ENCODE measurements around the gene DEK.
A peak's percentile ranks its signal among the peaks of the same experiment; 100 is the strongest.

DEK gene

GRCh38 chr6:18269717-18270116 is 5.4 kb upstream of the DEK start:
- no peak for TF ChIP-seq MYC (IDR thresholded peaks at IDR 0.05; ENCODE audit: low read depth, low read length)
- DNase-seq (ENCODE audit: low read depth) = no peak

GRCh38 chr6:18269253-18269652 is 4.9 kb upstream of the DEK start:
- TF ChIP-seq MAX (IDR thresholded peaks at IDR 0.05; ENCODE audit: low read depth, low read length) = 0 out of 2 replicates have a peak, but pooled peaks have one; percentile 22
- no peak for TF ChIP-seq MYC (IDR thresholded peaks at IDR 0.05; ENCODE audit: low read depth, low read length)
- TF ChIP-seq CTCF (IDR thresholded peaks at IDR 0.05; ENCODE audit: low read depth, low read length) = no peak
- no peak for TF ChIP-seq POLR2A (IDR thresholded peaks at IDR 0.05; ENCODE audit: extremely low read depth, insufficient read length)
- DNase-seq (ENCODE audit: low read depth) = peak; percentile 54
- H3K4me3 ChIP-seq (ENCODE audit: low read depth, low read length) = no peak overlapping the region

More at GRCh38 chr6:18269717-18270116, 5.4 kb upstream of the DEK start:
- no peak overlapping the region for H3K4me3 ChIP-seq (ENCODE audit: low read depth, low read length)

GRCh38 chr6:18268066-18268465 is 3.7 kb upstream of the DEK start:
- no peak for TF ChIP-seq POLR2A (IDR thresholded peaks at IDR 0.05; ENCODE audit: extremely low read depth, insufficient read length)
- TF ChIP-seq MAX (IDR thresholded peaks at IDR 0.05; ENCODE audit: low read depth, low read length) = no peak
- TF ChIP-seq CTCF (IDR thresholded peaks at IDR 0.05; ENCODE audit: low read depth, low read length) = no peak
- no peak for TF ChIP-seq MYC (IDR thresholded peaks at IDR 0.05; ENCODE audit: low read depth, low read length)
- no peak overlapping the region for H3K4me3 ChIP-seq (ENCODE audit: low read depth, low read length)
- DNase-seq (ENCODE audit: low read depth) = no peak

DNA sequence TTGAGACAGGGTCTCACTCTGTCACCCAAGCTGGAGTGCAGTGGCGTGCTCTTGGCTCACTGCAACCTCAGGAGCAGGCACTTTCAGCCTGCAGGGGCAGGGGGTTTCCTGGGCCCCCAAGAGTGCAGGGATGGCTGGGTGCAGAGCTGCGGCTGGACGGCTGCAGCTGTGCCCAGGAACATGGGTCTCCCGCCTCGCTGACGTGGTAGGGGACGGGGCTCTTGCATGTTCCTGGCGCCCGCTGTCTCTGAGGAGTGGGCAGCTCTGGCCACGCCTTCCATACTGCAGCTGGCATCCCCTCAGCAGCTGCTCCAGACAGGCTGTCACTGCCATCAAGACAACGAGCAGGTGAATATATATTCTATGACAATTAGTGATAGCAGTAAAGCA is 2.2 kb upstream of the DEK start:
- no peak for TF ChIP-seq POLR2A (IDR thresholded peaks at IDR 0.05; ENCODE audit: extremely low read depth, insufficient read length)
- TF ChIP-seq MAX (IDR thresholded peaks at IDR 0.05; ENCODE audit: low read depth, low read length) = no peak
- TF ChIP-seq MYC (IDR thresholded peaks at IDR 0.05; ENCODE audit: low read depth, low read length) = no peak
- TF ChIP-seq CTCF (IDR thresholded peaks at IDR 0.05; ENCODE audit: low read depth, low read length) = no peak
- H3K4me3 ChIP-seq (ENCODE audit: low read depth, low read length) = no peak overlapping the region
- DNase-seq (ENCODE audit: low read depth) = no peak

DNA sequence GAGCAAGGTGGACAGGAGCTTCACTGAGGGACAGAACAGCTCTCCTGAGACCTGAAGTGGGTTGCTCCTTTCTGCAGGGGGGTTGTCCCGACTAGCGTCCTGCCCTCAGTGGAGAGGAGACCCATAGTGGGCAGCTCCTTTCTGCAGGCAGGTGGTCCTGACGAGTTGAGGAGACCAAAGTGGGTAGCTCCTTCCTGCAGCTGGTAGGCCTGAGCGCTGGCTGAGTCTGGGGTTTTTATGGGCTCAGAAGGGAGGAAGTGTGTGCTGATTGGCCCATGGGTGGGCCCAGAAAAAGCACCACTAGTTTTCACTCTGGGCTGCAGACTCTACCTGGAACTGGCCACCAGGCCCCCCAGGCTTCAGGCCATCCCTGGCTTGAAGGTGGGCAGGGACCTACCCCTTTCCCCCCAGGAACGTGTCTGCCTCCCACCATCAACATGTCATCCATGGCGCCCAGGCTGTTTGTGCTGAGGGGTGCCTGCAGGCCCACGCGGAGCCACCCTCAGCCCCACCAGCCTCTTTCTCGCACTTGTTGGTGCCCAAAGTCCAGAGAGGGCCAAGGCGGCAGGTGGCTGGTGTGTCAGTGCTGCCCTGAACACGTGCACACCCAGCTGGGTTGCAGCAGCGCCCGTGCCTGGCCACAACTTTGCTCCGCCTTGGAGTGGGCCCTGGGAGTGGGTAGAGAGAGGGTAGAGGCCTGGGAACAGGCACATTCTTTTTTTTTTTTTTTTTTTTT is 1.6 kb upstream of the DEK start:
- TF ChIP-seq MAX (IDR thresholded peaks at IDR 0.05; ENCODE audit: low read depth, low read length) (no peak), POLR2A (IDR thresholded peaks at IDR 0.05; ENCODE audit: extremely low read depth, insufficient read length) (no peak), MYC (IDR thresholded peaks at IDR 0.05; ENCODE audit: low read depth, low read length) (no peak)
- peak; percentile 15 for DNase-seq (ENCODE audit: low read depth)
- no peak overlapping the region for H3K4me3 ChIP-seq (ENCODE audit: low read depth, low read length)

DNA sequence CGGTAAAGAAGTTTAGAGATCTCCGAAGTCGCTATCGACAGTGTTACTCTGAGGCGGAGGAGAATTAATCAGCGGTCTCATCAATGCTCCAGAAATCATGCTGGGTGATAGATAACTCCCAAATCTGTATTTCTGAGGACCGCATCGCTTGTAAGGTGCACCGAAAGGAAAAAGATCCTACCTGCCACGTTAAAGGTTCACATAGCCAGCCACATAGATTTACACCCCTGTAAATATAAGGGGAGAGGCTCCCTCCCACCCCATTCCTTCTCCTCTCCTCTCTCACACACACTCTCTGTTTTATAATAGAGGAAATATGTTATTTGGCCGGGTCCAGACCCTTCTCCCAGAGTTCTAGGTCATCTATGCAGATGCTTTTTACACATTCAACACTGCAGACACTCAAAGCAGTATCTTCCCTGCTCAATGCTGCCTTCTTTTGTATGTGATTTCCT is 620 bp upstream of the DEK start:
- DNase-seq (ENCODE audit: low read depth) = no peak
- TF ChIP-seq MAX (IDR thresholded peaks at IDR 0.05; ENCODE audit: low read depth, low read length) (0 out of 2 replicates have a peak, but pooled peaks have one; percentile 28), CTCF (IDR thresholded peaks at IDR 0.05; ENCODE audit: low read depth, low read length) (no peak), MYC (IDR thresholded peaks at IDR 0.05; ENCODE audit: low read depth, low read length) (0 out of 2 replicates have a peak, but pooled peaks have one; percentile 18)
- H3K4me3 ChIP-seq (ENCODE audit: low read depth, low read length) = peak overlapping the region; percentile 68
